ENCODE data around the gene VEGFC. TPM values are rescaled to one million over a fixed set of nuclear protein-coding genes. Genes with fewer than 3 reads are reported as not detected.

VEGFC gene
- total RNA-seq, 2 experiments from 2014 or later: not detected

DNA sequence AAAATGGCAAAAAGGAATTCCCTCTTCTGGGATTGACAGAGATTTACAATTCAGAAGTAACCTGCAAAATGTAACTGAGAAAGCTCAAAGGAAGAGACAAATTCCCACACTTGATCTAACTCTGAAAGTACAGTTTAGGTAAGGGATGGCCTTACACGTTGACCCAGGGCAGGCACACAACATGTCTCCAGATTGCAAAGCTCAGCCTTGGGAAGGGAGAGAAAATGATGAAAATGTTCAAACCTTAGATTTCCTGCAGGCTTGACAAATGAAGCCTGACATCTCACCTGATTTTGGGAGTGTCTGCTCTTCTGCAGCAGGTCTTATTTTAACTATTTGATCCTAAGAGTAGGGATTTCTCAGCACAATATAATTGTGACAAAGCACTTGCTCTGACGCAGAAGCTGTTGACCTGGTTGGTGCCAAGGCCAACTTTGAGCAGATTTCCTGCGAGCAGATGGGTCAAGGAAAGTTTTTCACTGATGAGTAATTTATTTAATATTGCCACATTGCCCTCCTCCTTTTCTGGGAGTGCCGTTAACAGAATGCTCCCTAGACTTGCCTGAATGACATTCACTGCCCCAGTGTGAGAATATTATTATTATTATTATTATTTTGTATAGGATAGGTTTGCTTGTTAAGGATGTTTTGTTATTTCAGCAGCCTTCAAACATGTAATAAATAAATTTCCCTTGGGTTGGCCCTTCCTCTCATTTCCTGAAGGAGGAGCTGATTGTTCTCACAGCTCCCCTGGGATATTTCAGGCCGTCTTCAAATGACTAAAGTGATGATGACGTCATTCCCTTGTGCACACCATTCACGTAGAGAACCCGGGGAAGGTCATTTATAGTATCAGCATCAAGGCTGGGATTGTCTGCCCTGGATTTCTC, 157.1 kb downstream of the VEGFC start:
- Mint-ChIP-seq H3K36me3 (ENCODE audit: low read depth) (no peaks in the 10 kb centered on the region), H3K4me1 (ENCODE audit: low read depth) (no peaks in the 10 kb centered on the region), H3K27ac (no peak overlapping the region), H3K9me3 (peaks cover 3% of the 10 kb centered on the region), H3K27me3 (no peaks in the 10 kb centered on the region), H3K4me3 (no peak overlapping the region)
- TF ChIP-seq CTCF (IDR thresholded peaks at IDR 0.05): no peak
- ChIA-PET POLR2A (no interaction called here), CTCF (interaction anchor here (1.6 kb wide), 1 partner anchor 19 kb away, joined by 3 read pairs; no protein-coding TSS in a partner anchor)
- DNase-seq (no peak), ATAC-seq (no peak)
- intact Hi-C loops (cut with micrococcal nuclease): no loop called here
